ENCODE measurements around the gene SH3PXD2B.
A peak's percentile ranks its signal among the peaks of the same experiment; 100 is the strongest.

SH3PXD2B gene

GRCh38 chr5:172486451-172486850, 32.1 kb upstream of the SH3PXD2B start:
- H3K4me3 ChIP-seq (ENCODE audit: low read length) = no peak overlapping the region
- no peak for DNase-seq (ENCODE audit: low read depth)
- TF ChIP-seq CTCF (IDR thresholded peaks at IDR 0.05; ENCODE audit: insufficient read depth, low read depth, low read length, missing control alignments) = no peak

DNA sequence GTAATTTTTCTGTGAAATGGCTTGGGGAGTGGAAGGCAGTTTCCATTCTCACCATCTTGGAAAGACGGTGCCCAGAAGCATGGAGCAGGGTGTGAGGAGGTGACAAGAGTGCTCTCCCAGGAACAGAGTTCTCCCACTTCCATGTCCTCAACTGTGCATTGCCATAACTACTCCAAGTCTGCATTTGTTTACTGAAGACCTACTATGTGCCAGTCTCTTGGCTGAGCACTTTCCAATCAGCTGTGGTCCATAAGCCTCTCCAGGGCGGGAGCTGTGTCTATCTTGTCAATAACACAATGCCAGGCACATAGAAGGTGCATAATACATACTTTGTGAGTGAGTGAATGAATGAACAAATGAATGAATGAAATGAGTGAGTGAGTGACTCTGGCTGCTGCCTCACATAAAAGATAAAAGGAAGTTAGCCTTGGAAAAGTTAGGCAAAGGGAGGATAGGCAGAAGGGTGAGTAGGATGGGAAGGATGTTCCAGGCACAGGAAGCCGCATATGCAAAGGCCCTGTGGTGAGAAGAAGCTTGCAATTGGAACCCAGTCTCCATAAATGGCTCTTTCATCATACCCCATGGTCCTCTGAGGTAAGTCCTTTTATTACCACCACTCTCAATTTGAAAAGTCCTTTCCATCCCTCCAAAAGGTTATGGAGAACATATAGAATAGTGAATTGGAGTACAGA, 31.3 kb upstream of the SH3PXD2B start:
- no peak for DNase-seq (ENCODE audit: low read depth)
- no peak for TF ChIP-seq CTCF (IDR thresholded peaks at IDR 0.05; ENCODE audit: insufficient read depth, low read depth, low read length, missing control alignments)
- no peak overlapping the region for H3K4me3 ChIP-seq (ENCODE audit: low read length)

DNA sequence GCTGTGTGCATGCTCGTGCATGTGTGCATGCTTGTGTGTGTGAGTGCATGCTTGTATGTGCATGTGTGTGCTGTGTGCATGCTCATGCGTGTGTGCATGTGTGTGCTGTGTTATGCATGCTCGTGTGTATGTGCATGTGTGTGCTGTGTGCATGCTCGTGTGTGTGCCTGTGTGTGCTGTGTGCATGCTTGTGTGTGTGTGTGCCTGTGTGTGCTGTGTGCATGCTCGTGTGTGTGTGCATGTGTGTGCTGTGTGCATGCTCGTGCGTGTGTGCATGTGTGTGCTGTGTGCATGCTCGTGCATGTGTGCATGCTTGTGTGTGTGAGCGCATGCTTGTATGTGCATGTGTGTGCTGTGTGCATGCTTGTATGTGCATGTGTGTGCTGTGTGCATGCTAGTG, 30.3 kb upstream of the SH3PXD2B start:
- no peak for TF ChIP-seq CTCF (IDR thresholded peaks at IDR 0.05; ENCODE audit: insufficient read depth, low read depth, low read length, missing control alignments)
- no peak for DNase-seq (ENCODE audit: low read depth)
- H3K4me3 ChIP-seq (ENCODE audit: low read length) = no peak overlapping the region

DNA sequence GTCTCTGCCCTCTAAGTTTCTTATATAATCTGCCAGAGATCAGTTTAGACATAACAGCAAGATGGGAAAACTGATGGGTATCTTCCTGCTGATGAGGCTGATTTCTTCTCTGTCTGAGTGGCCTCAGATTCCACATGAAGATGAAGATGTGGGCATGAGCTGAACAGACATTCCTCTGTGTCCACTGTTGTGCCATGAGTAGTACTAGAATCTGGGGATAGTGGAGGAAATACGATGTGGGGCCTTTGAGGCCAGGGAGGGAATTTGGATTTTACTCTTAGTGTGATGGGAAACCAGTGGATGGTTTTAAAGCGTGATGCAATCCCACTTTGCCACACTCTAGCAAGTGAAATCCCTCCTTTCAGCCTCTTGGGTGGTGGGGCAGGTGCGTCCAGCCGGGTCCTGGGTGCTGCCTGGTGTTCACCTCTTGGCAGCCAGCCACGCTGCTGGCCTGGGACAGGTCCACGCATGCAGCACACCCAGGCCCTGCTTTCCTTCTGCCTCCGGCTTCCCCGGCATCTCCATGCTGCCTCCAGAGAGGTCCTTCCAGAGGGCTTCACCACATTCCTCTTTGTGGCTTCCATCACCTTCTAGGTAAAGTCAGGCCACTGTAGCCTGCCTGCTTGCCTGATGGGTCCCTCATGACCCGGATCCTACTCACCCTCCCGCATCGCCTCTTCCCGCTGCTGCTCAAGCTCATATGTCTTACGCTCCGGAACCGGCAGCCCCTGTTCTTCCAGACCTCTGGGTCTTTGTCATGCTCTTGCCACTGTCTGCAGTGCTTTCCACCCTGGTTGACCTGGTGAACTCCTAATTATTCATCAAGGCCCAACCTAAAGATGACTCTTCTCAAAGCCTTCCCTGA, 28.1 kb upstream of the SH3PXD2B start:
- DNase-seq (ENCODE audit: low read depth) = peak; percentile 65
- H3K4me3 ChIP-seq (ENCODE audit: low read length) = no peak overlapping the region
- TF ChIP-seq CTCF (IDR thresholded peaks at IDR 0.05; ENCODE audit: insufficient read depth, low read depth, low read length, missing control alignments) = no peak

- DNase-seq (ENCODE audit: low read depth) = no peak
- no peak for TF ChIP-seq CTCF (IDR thresholded peaks at IDR 0.05; ENCODE audit: insufficient read depth, low read depth, low read length, missing control alignments)
- H3K4me3 ChIP-seq (ENCODE audit: low read length) = no peak overlapping the region
These were observed 26.9 kb upstream of the SH3PXD2B start for GRCh38 chr5:172481011-172481800.

GRCh38 chr5:172479784-172480115, 25.4 kb upstream of the SH3PXD2B start:
- no peak for DNase-seq (ENCODE audit: low read depth)
- H3K4me3 ChIP-seq (ENCODE audit: low read length) = no peak overlapping the region
- no peak for TF ChIP-seq CTCF (IDR thresholded peaks at IDR 0.05; ENCODE audit: insufficient read depth, low read depth, low read length, missing control alignments)
